ENCODE results near the gene OXCT1. TPM values are rescaled to one million over a fixed set of nuclear protein-coding genes. Genes with fewer than 3 reads are reported as not detected.

OXCT1 gene
- total and polyA plus RNA-seq, 2 of the 8 experiments (the other 6 are each of a cell fraction or from before 2014, with no cell fraction given), result 10.1 to 28.2 TPM

GRCh38 chr5:41870627-41871048 lies 413 bp upstream of the OXCT1 start (continued):
- TF ChIP-seq RBBP5 (IDR thresholded peaks at IDR 0.05; ENCODE audit: borderline replicate concordance, low read depth, low read length) (peak; percentile 12; the same call in 1 of the 2 replicates), BCL11A (IDR thresholded peaks at IDR 0.05; ENCODE audit: low read depth in 2 of 2, low read length in 2 of 2) (no peak), CBX5 (IDR thresholded peaks at IDR 0.05; ENCODE audit: low read depth, low read length) (no peak), E2F6 (IDR thresholded peaks at IDR 0.05) (peak; percentile 88; the same call in 1 of the 2 replicates), POU5F1 (IDR thresholded peaks at IDR 0.05; ENCODE audit: low read depth, low read length) (no peak), SRF (IDR thresholded peaks at IDR 0.05; ENCODE audit: low read depth, low read length) (no peak), GTF2F1 (IDR thresholded peaks at IDR 0.05; ENCODE audit: borderline replicate concordance, low read depth, low read length) (no peak), JUND (IDR thresholded peaks at IDR 0.05; ENCODE audit: low read length) (no peak), RAD21 (IDR thresholded peaks at IDR 0.05 in 1 of 2, conservative IDR thresholded peaks at IDR 0.05 in 1 of 2; ENCODE audit: low read depth in 2 of 2, low read length in 2 of 2) (no peak), BACH1 (IDR thresholded peaks at IDR 0.05; ENCODE audit: low read length) (no peak), CHD2 (IDR thresholded peaks at IDR 0.05; ENCODE audit: low read length) (no peak), EP300 (IDR thresholded peaks at IDR 0.05; ENCODE audit: borderline replicate concordance in 1 of 2, low read depth in 2 of 2, low read length in 2 of 2) (no peak), TEAD4 (IDR thresholded peaks at IDR 0.05; ENCODE audit: low read depth, low read length) (no peak), KDM4A (IDR thresholded peaks at IDR 0.05; ENCODE audit: low read depth, low read length, severe bottlenecking) (no peak), NRF1 (IDR thresholded peaks at IDR 0.05; ENCODE audit: low read depth, low read length) (no peak), RNF2 (IDR thresholded peaks at IDR 0.05; ENCODE audit: borderline replicate concordance, low read depth, low read length, missing control alignments, poor library complexity, severe bottlenecking) (no peak), CHD1 (IDR thresholded peaks at IDR 0.05; ENCODE audit: low read depth, low read length) (no peak), BRCA1 (IDR thresholded peaks at IDR 0.05; ENCODE audit: low read depth, low read length) (no peak), ZNF274 (IDR thresholded peaks at IDR 0.05; ENCODE audit: borderline replicate concordance, extremely low read depth, low read length) (no peak), USF2 (IDR thresholded peaks at IDR 0.05; ENCODE audit: low read length) (no peak), ATF3 (IDR thresholded peaks at IDR 0.05; ENCODE audit: insufficient read depth, low read depth, low read length) (no peak), SAP30 (IDR thresholded peaks at IDR 0.05; ENCODE audit: insufficient read depth, insufficient replicate concordance, low read length) (no peak), TAF1 (IDR thresholded peaks at IDR 0.05; ENCODE audit: low read depth, low read length) (no peak)

Data from H1 (cell line).